ENCODE data around the gene PPP1R3F. TPM values are rescaled to one million over a fixed set of nuclear protein-coding genes. Genes with fewer than 3 reads are reported as not detected.

Gene PPP1R3F
- total and polyA plus RNA-seq, 9 of the 15 experiments (the other 6 are each of a cell fraction or from before 2014, with no cell fraction given), result 0.03 to 0.91 (median 0.43) TPM; not detected in 1

GRCh38 chrX:49282647-49283011, 13.0 kb downstream of the PPP1R3F start (continued):
- TF ChIP-seq CEBPZ (IDR thresholded peaks at IDR 0.05; ENCODE audit: borderline replicate concordance, low read depth, low read length), result no peak
- TF ChIP-seq SMC3 (conservative IDR thresholded peaks at IDR 0.05; ENCODE audit: insufficient read depth, low read depth, low read length), result peak; percentile 21; the same call in 1 of the 2 replicates
- TF ChIP-seq CTCF (IDR thresholded peaks at IDR 0.05 in 2 of 3, conservative IDR thresholded peaks at IDR 0.05 in 1 of 3; ENCODE audit: insufficient read depth in 2 of 3, low read depth in 1 of 3, low read length in 3 of 3), result peak; percentile 41 to 63 (median 58); a peak in 5 of 6 replicates
- TF ChIP-seq REST (IDR thresholded peaks at IDR 0.05; ENCODE audit: borderline replicate concordance), result peak; percentile 40; the same call in 1 of the 2 replicates
- no peak for TF ChIP-seq REST (CRISPR knock-in tag; IDR thresholded peaks at IDR 0.05; ENCODE audit: low read depth)
- TF ChIP-seq ZNF134 (CRISPR knock-in tag; conservative IDR thresholded peaks at IDR 0.05), result peak; percentile 78
- peak; percentile 33 to 62 for TF ChIP-seq RAD21 (CRISPR knock-in tag; conservative IDR thresholded peaks at IDR 0.05 in 1 of 2, IDR thresholded peaks at IDR 0.05 in 1 of 2)
- TF ChIP-seq E2F6 (IDR thresholded peaks at IDR 0.05; ENCODE audit: borderline replicate concordance in 1 of 2, extremely low read depth in 1 of 2, insufficient read depth in 1 of 2, insufficient read length in 1 of 2, low read depth in 1 of 2, low read length in 1 of 2, poor library complexity in 1 of 2, severe bottlenecking in 1 of 2), result peak in 1 of 2 experiments; percentile 6
- TF ChIP-seq EHMT2 (IDR thresholded peaks at IDR 0.05), result peak; percentile 30; the same call in 1 of the 2 replicates
- peak; percentile 31; the same call in 1 of the 2 replicates for TF ChIP-seq VEZF1 (CRISPR knock-in tag; IDR thresholded peaks at IDR 0.05)

Measured in K562 (cell line).